ENCODE results near the gene SHC4.

- TF ChIP-seq CTCF (IDR thresholded peaks at IDR 0.05) (no peak), POLR2A (IDR thresholded peaks at IDR 0.05) (no peak)
Observed at GRCh38 chr15:48987142-48987541, 23.4 kb upstream of the SHC4 start.

All from lower leg skin (tissue), 3 donors.